Astrocyte of the spinal cord (primary cell): ENCODE results near the gene ILK.

Experiments used
- DNase-seq: peaks from one replicate; pipeline ENCODE4 v3.0.0; 2011; ENCODE audit warnings: low read depth, low spot score
- H3K4me3 ChIP-seq: 2 replicates; pipeline ENCODE4 v1.5.1; 2011; ENCODE audit warnings: low read depth, mild to moderate bottlenecking, low read length, moderate library complexity
- in situ Hi-C: cut with HindIII; loops from 2 replicates; pipeline ENCODE4 v1.10.0; 2017; ENCODE audit warnings: low sequenced_read_pairs
- TF ChIP-seq, protein P1 (sequence below): IDR thresholded peaks from 2 replicates; pipeline ENCODE4 v1.5.1; 2012; ENCODE audit warnings: low read depth, mild to moderate bottlenecking, low read length, inconsistent platforms

The ILK gene

DNA sequence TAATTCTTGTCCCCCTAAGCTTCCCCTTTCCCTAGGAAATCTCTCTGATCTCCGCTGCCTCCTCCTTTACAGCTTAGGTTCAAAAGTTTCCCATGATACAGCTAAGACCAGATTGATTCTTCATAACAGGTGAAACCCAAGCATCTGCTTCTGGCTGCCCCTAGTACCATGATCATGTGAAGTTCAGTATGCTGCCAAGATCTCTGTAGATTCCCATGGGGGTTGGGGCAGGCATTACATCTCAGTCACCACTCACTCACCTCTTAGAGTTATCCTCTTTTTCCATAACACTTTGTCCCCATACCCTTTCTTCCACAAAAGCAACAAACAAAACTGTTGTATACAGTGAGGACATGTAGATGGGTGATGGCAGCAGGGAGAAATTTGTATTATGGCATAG lies 44.2 kb upstream of the ILK start:
- no peak for DNase-seq
- TF ChIP-seq, protein P1, sequence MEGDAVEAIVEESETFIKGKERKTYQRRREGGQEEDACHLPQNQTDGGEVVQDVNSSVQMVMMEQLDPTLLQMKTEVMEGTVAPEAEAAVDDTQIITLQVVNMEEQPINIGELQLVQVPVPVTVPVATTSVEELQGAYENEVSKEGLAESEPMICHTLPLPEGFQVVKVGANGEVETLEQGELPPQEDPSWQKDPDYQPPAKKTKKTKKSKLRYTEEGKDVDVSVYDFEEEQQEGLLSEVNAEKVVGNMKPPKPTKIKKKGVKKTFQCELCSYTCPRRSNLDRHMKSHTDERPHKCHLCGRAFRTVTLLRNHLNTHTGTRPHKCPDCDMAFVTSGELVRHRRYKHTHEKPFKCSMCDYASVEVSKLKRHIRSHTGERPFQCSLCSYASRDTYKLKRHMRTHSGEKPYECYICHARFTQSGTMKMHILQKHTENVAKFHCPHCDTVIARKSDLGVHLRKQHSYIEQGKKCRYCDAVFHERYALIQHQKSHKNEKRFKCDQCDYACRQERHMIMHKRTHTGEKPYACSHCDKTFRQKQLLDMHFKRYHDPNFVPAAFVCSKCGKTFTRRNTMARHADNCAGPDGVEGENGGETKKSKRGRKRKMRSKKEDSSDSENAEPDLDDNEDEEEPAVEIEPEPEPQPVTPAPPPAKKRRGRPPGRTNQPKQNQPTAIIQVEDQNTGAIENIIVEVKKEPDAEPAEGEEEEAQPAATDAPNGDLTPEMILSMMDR = no peak
- no peak overlapping the region for H3K4me3 ChIP-seq
- in situ Hi-C loops = no loop called here

DNA sequence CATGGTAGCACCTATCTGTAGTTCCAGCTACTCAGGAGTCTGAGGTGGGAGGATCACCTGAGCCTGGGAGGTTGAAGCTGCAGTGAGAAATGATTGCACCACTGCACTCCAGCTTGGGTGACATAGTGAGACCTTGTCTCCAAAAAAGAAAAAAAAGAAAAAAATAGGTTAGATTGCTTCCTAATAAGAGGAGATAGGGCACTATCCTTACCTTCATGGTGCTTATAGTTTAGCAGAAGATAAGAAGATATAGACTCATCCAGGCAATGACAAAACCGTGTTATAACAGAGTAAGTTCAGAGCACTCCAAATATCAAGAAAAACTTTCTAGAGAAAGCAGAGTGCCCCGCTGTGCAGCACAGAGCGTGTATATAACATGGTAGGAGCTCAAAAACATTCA lies 42.3 kb upstream of the ILK start:
- in situ Hi-C loops = no loop called here
- TF ChIP-seq, protein P1 = no peak
- no peak for DNase-seq
- H3K4me3 ChIP-seq = no peak overlapping the region

DNA sequence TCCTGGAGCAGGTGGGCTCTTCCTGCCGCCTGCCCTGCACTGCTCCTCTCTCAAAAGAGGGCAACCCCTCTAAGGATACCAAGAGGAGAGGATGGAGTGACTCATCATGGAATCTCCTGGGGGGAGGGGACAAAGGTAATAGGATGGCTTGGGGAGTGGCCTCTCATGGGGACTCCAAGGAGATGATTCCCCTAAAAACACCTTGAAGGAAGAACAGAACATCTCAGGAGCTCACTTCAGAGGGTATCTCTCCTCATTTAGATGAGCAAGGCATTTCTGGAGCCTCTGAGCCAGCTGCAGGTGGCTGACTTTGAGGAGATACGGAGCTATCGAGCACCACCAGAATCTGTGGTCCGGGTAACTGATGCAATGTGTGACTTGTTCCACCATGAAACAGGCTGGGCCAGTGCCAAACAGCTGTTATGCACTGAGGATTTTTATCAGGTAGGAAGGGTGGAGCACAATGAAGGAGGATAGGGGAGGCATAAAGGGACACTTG lies 40.4 kb upstream of the ILK start:
- in situ Hi-C loops = no loop called here
- H3K4me3 ChIP-seq = no peak overlapping the region
- no peak for DNase-seq
- TF ChIP-seq, protein P1 = no peak

DNA sequence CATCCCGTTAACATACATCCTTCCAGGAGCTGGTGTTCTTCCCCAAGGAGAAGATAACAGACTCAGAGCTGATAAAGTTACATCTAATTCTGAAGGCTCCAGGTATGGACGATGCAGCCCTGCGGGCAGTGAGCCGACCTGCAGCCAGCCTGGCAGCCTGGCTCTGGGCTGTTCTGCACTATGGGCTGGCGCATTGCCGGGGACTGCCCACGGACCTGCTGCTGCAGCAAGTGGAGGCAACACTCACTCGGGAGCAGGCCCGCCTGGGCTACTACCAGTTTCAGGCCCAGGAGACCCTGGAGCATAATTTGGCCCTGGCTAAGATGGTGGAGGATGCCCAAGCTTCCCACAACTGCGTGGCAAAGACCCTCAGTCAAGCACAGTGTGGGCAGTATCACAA lies 39.9 kb upstream of the ILK start:
- TF ChIP-seq, protein P1 = no peak
- in situ Hi-C loops = no loop called here
- DNase-seq = no peak
- H3K4me3 ChIP-seq = no peak overlapping the region

DNA sequence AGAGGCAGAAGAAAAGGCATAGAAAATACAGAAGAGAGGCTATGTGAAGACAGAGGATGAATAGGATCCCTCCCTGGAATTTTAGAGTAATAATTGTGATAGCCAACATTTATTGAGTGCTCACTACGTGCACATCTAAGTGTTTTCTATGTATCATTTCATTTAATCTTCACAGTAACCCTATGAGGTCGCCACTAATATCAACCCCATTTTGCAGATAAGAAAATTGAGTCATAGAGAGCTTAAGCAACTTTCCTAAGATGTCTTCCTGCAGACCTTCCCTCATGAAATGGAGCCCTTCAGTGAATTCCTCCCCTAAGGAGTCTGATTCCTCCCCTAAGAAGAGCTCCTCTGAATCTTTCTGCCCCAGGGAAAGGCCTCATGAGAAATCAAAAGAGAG lies 38.2 kb upstream of the ILK start:
- in situ Hi-C loops = no loop called here
- TF ChIP-seq, protein P1 = no peak
- no peak for DNase-seq
- H3K4me3 ChIP-seq = no peak overlapping the region

DNA sequence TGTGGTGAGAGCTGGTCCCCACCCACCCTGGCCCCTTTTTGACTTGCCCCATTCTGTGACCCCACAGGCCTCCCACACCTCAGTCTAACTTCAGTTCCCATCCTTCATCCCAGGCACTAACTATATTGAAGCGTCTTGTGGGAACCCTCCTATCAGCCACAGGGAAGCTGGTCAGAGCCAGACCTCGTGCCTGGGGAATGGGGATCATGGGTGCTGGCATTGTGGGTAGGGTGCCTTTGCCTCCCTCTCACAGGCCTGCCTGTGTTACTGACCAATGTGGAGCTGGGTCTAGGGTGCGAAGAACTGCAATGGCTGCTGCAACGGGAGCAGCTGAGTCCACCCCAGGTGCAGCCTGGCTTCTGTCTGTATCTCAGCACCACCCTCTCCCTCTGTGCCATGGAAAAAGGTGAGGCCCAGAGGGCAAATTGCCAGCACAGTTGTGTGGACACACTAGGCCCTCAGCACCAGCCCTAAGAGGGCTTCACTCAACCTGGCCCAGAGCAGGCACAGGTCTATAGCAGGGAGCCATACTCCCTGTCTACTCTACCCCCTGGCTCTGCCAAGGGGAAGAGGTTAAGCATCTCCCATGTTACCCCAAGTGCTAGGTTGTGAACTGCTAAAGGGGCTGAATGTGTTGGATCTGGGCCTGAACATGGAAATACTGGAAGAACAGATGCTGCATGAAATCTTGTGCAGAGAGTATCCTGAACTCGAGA lies 37.4 kb upstream of the ILK start:
- TF ChIP-seq, protein P1 = no peak
- in situ Hi-C loops = no loop called here
- no peak for DNase-seq
- no peak overlapping the region for H3K4me3 ChIP-seq
